ENCODE data around the gene CDH20. TPM values are rescaled to one million over a fixed set of nuclear protein-coding genes. Genes with fewer than 3 reads are reported as not detected.

CDH20 gene
- total RNA-seq, 1 experiment from 2014 or later, result not detected

DNA sequence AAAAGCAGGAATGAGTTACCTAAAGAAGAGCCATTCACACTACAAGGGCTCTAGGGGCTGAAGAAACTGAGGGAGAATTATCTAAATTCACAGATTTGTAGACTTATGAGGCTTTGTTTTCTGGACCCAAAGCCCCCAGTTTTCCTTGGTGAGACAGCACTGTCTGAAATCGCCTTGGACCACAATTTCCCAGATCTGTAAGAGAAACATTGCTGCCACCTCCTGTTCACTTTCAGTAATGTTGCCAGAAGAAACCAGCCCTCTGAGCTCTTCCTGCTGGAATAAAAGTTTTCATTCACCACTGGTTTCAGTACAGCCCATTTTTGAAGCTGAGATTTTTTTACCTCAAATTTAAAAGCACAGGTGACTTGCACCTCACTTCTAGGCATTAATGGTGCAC is 169.2 kb downstream of the CDH20 start:
- no peaks in the 10 kb centered on the region for H3K36me3 ChIP-seq (ENCODE audit: low read depth, low read length)
- ChIA-PET POLR2A (ENCODE audit: unreplicated experiment) (no interaction called here), CTCF (interaction anchor here (0.6 to 1.3 kb wide), 4 partner anchors 180 to 1659 kb away, joined by 3 to 11 read pairs (median 4); no protein-coding TSS in a partner anchor)
- no peaks in the 10 kb centered on the region for H3K79me2 ChIP-seq (ENCODE audit: low read length)
- no peak overlapping the region for H3K4me2 ChIP-seq (ENCODE audit: low read length)
- H3K9me2 ChIP-seq (replicated peaks; ENCODE audit: low read length), result no peaks in the 10 kb centered on the region
- no peak overlapping the region for H3K4me3 ChIP-seq (ENCODE audit: low read length)
- no peaks in the 10 kb centered on the region for H3F3A ChIP-seq (ENCODE audit: low read length, unreplicated experiment)
- H3K27me3 ChIP-seq (ENCODE audit: low read length), result peaks cover 32% of the 10 kb centered on the region
- no peak overlapping the region for H3K27ac ChIP-seq (ENCODE audit: low read length)
- intact Hi-C loops (cut with micrococcal nuclease), result loop anchor here (1.0 to 5.0 kb wide), 5 partner anchors 180 to 835 kb away; no protein-coding TSS in a partner anchor
- H4K20me1 ChIP-seq (ENCODE audit: low read length), result no peaks in the 10 kb centered on the region
- BruUV-seq (replicated peaks), result no TSS peak
- no peak overlapping the region for H2AFZ ChIP-seq (ENCODE audit: low read length)
- no peak for TF ChIP-seq EZH2phosphoT487 (IDR thresholded peaks at IDR 0.05; ENCODE audit: borderline replicate concordance, low read length)
- TF ChIP-seq, protein P1, sequence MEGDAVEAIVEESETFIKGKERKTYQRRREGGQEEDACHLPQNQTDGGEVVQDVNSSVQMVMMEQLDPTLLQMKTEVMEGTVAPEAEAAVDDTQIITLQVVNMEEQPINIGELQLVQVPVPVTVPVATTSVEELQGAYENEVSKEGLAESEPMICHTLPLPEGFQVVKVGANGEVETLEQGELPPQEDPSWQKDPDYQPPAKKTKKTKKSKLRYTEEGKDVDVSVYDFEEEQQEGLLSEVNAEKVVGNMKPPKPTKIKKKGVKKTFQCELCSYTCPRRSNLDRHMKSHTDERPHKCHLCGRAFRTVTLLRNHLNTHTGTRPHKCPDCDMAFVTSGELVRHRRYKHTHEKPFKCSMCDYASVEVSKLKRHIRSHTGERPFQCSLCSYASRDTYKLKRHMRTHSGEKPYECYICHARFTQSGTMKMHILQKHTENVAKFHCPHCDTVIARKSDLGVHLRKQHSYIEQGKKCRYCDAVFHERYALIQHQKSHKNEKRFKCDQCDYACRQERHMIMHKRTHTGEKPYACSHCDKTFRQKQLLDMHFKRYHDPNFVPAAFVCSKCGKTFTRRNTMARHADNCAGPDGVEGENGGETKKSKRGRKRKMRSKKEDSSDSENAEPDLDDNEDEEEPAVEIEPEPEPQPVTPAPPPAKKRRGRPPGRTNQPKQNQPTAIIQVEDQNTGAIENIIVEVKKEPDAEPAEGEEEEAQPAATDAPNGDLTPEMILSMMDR (conservative IDR thresholded peaks at IDR 0.05; ENCODE audit: low read depth, low read length), result peak; percentile 74
- TF ChIP-seq EZH2 (IDR thresholded peaks at IDR 0.05; ENCODE audit: low read length, unreplicated experiment), result no peak
- ATAC-seq (peak; percentile 68), DNase-seq (peak; percentile 68)
- H3K4me1 ChIP-seq (ENCODE audit: insufficient read depth, low read length), result no peaks in the 10 kb centered on the region
- no peaks in the 10 kb centered on the region for H3K9me3 ChIP-seq (ENCODE audit: low read length)
- H3K9ac ChIP-seq (ENCODE audit: low read length), result no peak overlapping the region

DNA sequence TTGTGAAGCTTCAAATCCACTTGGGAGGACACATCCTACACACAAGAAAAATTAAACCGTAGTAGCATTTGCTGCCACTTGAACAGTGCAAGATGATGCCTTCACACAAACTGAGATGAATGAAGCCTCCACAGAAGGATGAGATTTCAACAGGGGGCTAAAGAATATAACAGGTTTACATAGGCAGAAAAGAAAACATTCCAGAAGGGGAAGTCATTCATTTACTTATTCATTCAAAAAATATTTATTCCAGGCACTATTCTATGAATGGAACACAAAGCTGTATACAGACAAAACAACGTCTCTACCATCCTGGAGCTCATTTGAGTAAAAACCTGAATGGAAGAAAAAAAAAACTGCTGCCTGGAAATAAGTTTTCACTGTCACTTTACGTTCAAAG is 170.5 kb downstream of the CDH20 start:
- ATAC-seq, result no peak
- intact Hi-C loops (cut with micrococcal nuclease), result loop anchor here (5.0 kb wide), 2 partner anchors 416 to 836 kb away; no protein-coding TSS in a partner anchor
- Histone ChIP-seq H3K9me2 (replicated peaks; ENCODE audit: low read length) (no peaks in the 10 kb centered on the region), H3K79me2 (ENCODE audit: low read length) (no peaks in the 10 kb centered on the region), H3K36me3 (ENCODE audit: low read depth, low read length) (no peaks in the 10 kb centered on the region), H3K4me3 (ENCODE audit: low read length) (no peak overlapping the region), H4K20me1 (ENCODE audit: low read length) (no peaks in the 10 kb centered on the region), H3K4me1 (ENCODE audit: insufficient read depth, low read length) (no peaks in the 10 kb centered on the region), H3K9ac (ENCODE audit: low read length) (no peak overlapping the region), H3K4me2 (ENCODE audit: low read length) (no peak overlapping the region), H3K9me3 (ENCODE audit: low read length) (no peaks in the 10 kb centered on the region), H2AFZ (ENCODE audit: low read length) (no peak overlapping the region), H3F3A (ENCODE audit: low read length, unreplicated experiment) (no peaks in the 10 kb centered on the region), H3K27ac (ENCODE audit: low read length) (no peak overlapping the region), H3K27me3 (ENCODE audit: low read length) (peaks cover 26% of the 10 kb centered on the region)
- TF ChIP-seq, protein P1 (conservative IDR thresholded peaks at IDR 0.05; ENCODE audit: low read depth, low read length), result no peak
- TF ChIP-seq EZH2 (IDR thresholded peaks at IDR 0.05; ENCODE audit: low read length, unreplicated experiment) (no peak), EZH2phosphoT487 (IDR thresholded peaks at IDR 0.05; ENCODE audit: borderline replicate concordance, low read length) (no peak)
- BruUV-seq (replicated peaks), result no TSS peak
- DNase-seq, result peak; percentile 20
- ChIA-PET CTCF (no interaction called here), POLR2A (ENCODE audit: unreplicated experiment) (no interaction called here)

DNA sequence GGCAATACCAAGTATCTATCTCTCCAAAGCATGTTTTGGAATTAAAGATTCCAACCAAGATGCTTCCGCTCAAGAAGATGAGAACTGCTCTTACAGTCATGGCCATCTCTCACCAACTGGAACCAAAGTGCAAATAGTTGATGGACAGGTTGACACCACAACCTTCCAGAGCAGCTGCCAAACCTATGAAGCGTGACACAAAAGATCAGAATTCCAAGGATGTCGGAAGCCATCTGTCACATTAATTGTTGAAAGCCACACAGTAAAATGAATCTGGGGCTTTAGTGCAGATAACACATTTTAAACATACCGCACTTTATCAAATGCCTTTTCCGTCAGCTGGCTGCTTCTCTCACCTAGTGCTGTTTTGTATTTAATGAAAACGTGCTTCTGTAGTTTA is 195.7 kb downstream of the CDH20 start:
- no peak for ATAC-seq
- CTCF ChIA-PET, result no interaction called here
- no peak for DNase-seq
- Histone ChIP-seq H3K9ac (ENCODE audit: low read length) (no peak overlapping the region), H3K4me1 (ENCODE audit: insufficient read depth, low read length) (no peaks in the 10 kb centered on the region), H2AFZ (ENCODE audit: low read length) (no peak overlapping the region), H3K36me3 (ENCODE audit: low read depth, low read length) (no peaks in the 10 kb centered on the region), H3K9me2 (replicated peaks; ENCODE audit: low read length) (no peaks in the 10 kb centered on the region), H3F3A (ENCODE audit: low read length, unreplicated experiment) (no peaks in the 10 kb centered on the region), H4K20me1 (ENCODE audit: low read length) (no peaks in the 10 kb centered on the region), H3K27ac (ENCODE audit: low read length) (no peak overlapping the region), H3K9me3 (ENCODE audit: low read length) (no peaks in the 10 kb centered on the region), H3K79me2 (ENCODE audit: low read length) (no peaks in the 10 kb centered on the region), H3K4me2 (ENCODE audit: low read length) (no peak overlapping the region), H3K4me3 (ENCODE audit: low read length) (no peak overlapping the region), H3K27me3 (ENCODE audit: low read length) (peaks cover 34% of the 10 kb centered on the region)
- intact Hi-C loops (cut with micrococcal nuclease), result no loop called here
- POLR2A ChIA-PET (ENCODE audit: unreplicated experiment), result no interaction called here
- no TSS peak for BruUV-seq (replicated peaks)
- no peak for TF ChIP-seq EZH2phosphoT487 (IDR thresholded peaks at IDR 0.05; ENCODE audit: borderline replicate concordance, low read length)
- TF ChIP-seq, protein P1 (conservative IDR thresholded peaks at IDR 0.05; ENCODE audit: low read depth, low read length), result no peak
- TF ChIP-seq EZH2 (IDR thresholded peaks at IDR 0.05; ENCODE audit: low read length, unreplicated experiment), result no peak
